PC-9 (cell line): ENCODE data around the gene LHCGR. TPM values are rescaled to one million over a fixed set of nuclear protein-coding genes. Genes with fewer than 3 reads are reported as not detected.

Experiments
- BruUV-seq: library from RNA; stranded (reverse); fragments of 400-500 nt; replicated peaks from 2 replicates; lab custom pipeline; 2021; lab: Mats Ljungman, UMichigan
- CTCF ChIA-PET: fragments of 300-600 bp; sonication (Branson Sonifier 250); formaldehyde crosslinking; loops from one replicate; lab custom pipeline; 2022; ENCODE audit warnings: antibody characterized with exemption; lab: Charles Lee
- POLR2A ChIA-PET: fragments of 300-600 bp; sonication (Branson Sonifier 250); formaldehyde crosslinking; loops from one replicate; lab custom pipeline; 2022; ENCODE audit warnings: antibody characterized with exemption; ENCODE audit not compliant: unreplicated experiment; lab: Charles Lee
- DNase-seq, 2 experiments: peaks; one replicate each; pipeline versions ENCODE4 v3.0.0 to v3.0.0-alpha.2; 2015 to 2022; ENCODE audit warnings: mixed read lengths in 1 of 2
- H2AFZ ChIP-seq: fragments of 200-600 bp; sonication (generic); 2 replicates; pipeline ENCODE4 v1.8.1; 2017; ENCODE audit warnings: antibody characterized with exemption
- H3F3A ChIP-seq: fragments of 200-600 bp; sonication (generic); 2 replicates; pipeline ENCODE4 v1.8.1; 2017; ENCODE audit warnings: antibody characterized with exemption, mild to moderate bottlenecking, low read depth; ENCODE audit not compliant: insufficient read depth
- H3K27ac ChIP-seq: fragments of 200-600 bp; sonication (generic); 2 replicates; pipeline ENCODE4 v1.6.1; 2016; ENCODE audit warnings: mixed run types
- H3K27me3 ChIP-seq: fragments of 200-600 bp; sonication (generic); 2 replicates; pipeline ENCODE4 v1.6.1; 2016; ENCODE audit warnings: low read depth, mixed run types; ENCODE audit not compliant: insufficient read depth
- H3K36me3 ChIP-seq: fragments of 200-600 bp; sonication (generic); 2 replicates; pipeline ENCODE4 v1.6.1; 2016; ENCODE audit warnings: low read depth, mixed run types
- H3K4me1 ChIP-seq: fragments of 200-600 bp; sonication (generic); replicated peaks from 2 replicates; pipeline ENCODE4 v1.6.1; 2016; ENCODE audit warnings: mixed run types; ENCODE audit not compliant: insufficient read depth
- H3K4me2 ChIP-seq: fragments of 200-600 bp; sonication (generic); 2 replicates; pipeline ENCODE4 v1.6.1; 2017; ENCODE audit warnings: mixed run types
- H3K4me3 ChIP-seq: fragments of 200-600 bp; sonication (generic); 2 replicates; pipeline ENCODE4 v1.6.1; 2016; ENCODE audit warnings: mixed run types
- H3K79me2 ChIP-seq: fragments of 200-600 bp; sonication (generic); 2 replicates; pipeline ENCODE4 v1.6.1; 2017; ENCODE audit warnings: low read depth, mixed run types
- H3K9me2 ChIP-seq: fragments of 200-600 bp; sonication (generic); 2 replicates; pipeline ENCODE4 v1.8.1; 2017; ENCODE audit warnings: mild to moderate bottlenecking; ENCODE audit not compliant: insufficient read depth
- H3K9me3 ChIP-seq: fragments of 200-600 bp; sonication (generic); 2 replicates; pipeline ENCODE4 v1.8.1; 2016; ENCODE audit warnings: low read depth; ENCODE audit not compliant: insufficient read depth
- H4K20me1 ChIP-seq: fragments of 200-600 bp; sonication (generic); 2 replicates; pipeline ENCODE4 v1.8.1; 2017; ENCODE audit not compliant: insufficient read depth
- CTCF ChIP-seq: fragments of 200-600 bp; sonication (generic); conservative IDR thresholded peaks from 2 replicates; pipeline ENCODE4 v1.6.1; 2017; ENCODE audit warnings: mixed run types, antibody characterized with exemption, mild to moderate bottlenecking, moderate library complexity
- EZH2 ChIP-seq: fragments of 200-600 bp; sonication (generic); IDR thresholded peaks from 2 replicates; pipeline ENCODE4 v1.8.0; 2017; ENCODE audit warnings: antibody characterized with exemption, low read depth
- intact Hi-C: fragments of 100-400 bp; cut with micrococcal nuclease; formaldehyde crosslinking; loops from one replicate; pipeline ENCODE4 v1.10.0; 2022; ENCODE audit not compliant: unreplicated experiment
- total RNA-seq: library from RNA; stranded (reverse); gene quantifications from 2 replicates; pipeline ENCODE4 v1.2.3, GENCODE V29; 2021

The LHCGR gene
- total RNA-seq, 1 experiment from 2014 or later: not detected

GRCh38 chr2:48713647-48714046 is 41.9 kb downstream of the LHCGR start:
- Histone ChIP-seq H3K9me2 (no peaks in the 10 kb centered on the region), H3K4me3 (no peak overlapping the region), H3K4me1 (no peaks in the 10 kb centered on the region), H3K27me3 (no peaks in the 10 kb centered on the region), H3F3A (no peaks in the 10 kb centered on the region), H3K36me3 (no peaks in the 10 kb centered on the region), H2AFZ (no peak overlapping the region), H3K9me3 (no peaks in the 10 kb centered on the region), H3K27ac (no peak overlapping the region), H3K4me2 (no peak overlapping the region), H3K79me2 (no peaks in the 10 kb centered on the region), H4K20me1 (no peaks in the 10 kb centered on the region)
- no peak for DNase-seq
- no TSS peak for BruUV-seq
- intact Hi-C loops: no loop called here
- POLR2A ChIA-PET: no interaction called here
- TF ChIP-seq EZH2 (no peak), CTCF (no peak)
- CTCF ChIA-PET: interaction anchor here (0.6 kb wide), 1 partner anchor 12 kb away, joined by 3 read pairs; no protein-coding TSS in a partner anchor

DNA sequence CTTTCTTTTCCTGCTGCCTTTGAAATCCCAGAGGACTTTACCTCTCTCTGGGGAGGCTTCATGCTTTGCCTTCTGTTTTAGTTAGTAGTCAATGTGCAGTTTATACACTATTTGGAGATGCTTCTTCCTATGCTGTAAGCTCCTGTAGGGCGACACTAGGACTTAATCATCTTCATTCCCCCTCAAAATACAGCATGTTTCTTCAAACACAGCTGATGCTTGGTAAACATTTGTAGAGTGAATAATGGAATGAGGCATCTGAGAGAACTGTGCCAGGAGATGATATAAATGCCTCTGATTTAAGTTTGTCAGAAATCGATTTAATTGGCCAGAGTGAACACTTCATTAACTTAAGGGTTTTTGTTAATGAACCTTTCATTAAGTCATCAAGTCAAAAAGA is 43.4 kb downstream of the LHCGR start:
- Histone ChIP-seq H2AFZ (no peak overlapping the region), H4K20me1 (no peaks in the 10 kb centered on the region), H3K79me2 (no peaks in the 10 kb centered on the region), H3K4me2 (no peak overlapping the region), H3K27ac (no peak overlapping the region), H3F3A (no peaks in the 10 kb centered on the region), H3K27me3 (no peaks in the 10 kb centered on the region), H3K9me3 (no peaks in the 10 kb centered on the region), H3K36me3 (no peaks in the 10 kb centered on the region), H3K4me3 (no peak overlapping the region), H3K9me2 (no peaks in the 10 kb centered on the region), H3K4me1 (no peaks in the 10 kb centered on the region)
- intact Hi-C loops: no loop called here
- no TSS peak for BruUV-seq
- ChIA-PET POLR2A (no interaction called here), CTCF (no interaction called here)
- TF ChIP-seq EZH2: no peak
- TF ChIP-seq CTCF: no peak
- no peak for DNase-seq

DNA sequence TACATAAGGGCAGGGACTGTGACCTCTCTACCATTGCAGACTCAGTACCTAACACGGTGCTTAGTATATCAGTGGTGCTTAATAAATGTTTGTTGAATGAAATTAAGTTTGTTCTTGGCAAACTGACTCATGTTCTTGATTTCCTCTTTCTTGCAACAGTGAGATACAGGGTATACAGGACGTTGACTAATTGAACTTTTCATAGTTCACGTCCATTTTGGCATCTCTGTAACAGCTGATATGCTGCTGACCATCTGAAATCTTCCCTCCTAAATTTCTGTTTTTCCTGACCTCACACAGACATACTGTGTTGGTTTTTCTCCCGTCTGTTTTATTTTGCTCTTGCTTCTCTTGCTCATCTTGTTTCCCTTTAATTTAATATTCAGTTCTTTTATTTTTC is 44.2 kb downstream of the LHCGR start:
- ChIA-PET POLR2A (no interaction called here), CTCF (no interaction called here)
- intact Hi-C loops: no loop called here
- no peak for DNase-seq
- H3K27ac ChIP-seq: no peak overlapping the region
- TF ChIP-seq CTCF (no peak), EZH2 (no peak)
- no peak overlapping the region for H3K4me2 ChIP-seq
- H3K9me2 ChIP-seq: no peaks in the 10 kb centered on the region
- H3F3A ChIP-seq: no peaks in the 10 kb centered on the region
- H3K36me3 ChIP-seq: no peaks in the 10 kb centered on the region
- no peak overlapping the region for H2AFZ ChIP-seq
- H3K9me3 ChIP-seq: no peaks in the 10 kb centered on the region
- no peaks in the 10 kb centered on the region for H4K20me1 ChIP-seq
- H3K27me3 ChIP-seq: no peaks in the 10 kb centered on the region
- H3K4me1 ChIP-seq: no peaks in the 10 kb centered on the region
- H3K4me3 ChIP-seq: no peak overlapping the region
- H3K79me2 ChIP-seq: no peaks in the 10 kb centered on the region
- no TSS peak for BruUV-seq
